ENCODE data around the gene CFAP107. TPM values are rescaled to one million over a fixed set of nuclear protein-coding genes. Genes with fewer than 3 reads are reported as not detected.

CFAP107 gene
- total RNA-seq, 1 experiment from 2014 or later: not detected

- no peak overlapping the region for H3K4me3 Mint-ChIP-seq
- TF ChIP-seq, protein P1, sequence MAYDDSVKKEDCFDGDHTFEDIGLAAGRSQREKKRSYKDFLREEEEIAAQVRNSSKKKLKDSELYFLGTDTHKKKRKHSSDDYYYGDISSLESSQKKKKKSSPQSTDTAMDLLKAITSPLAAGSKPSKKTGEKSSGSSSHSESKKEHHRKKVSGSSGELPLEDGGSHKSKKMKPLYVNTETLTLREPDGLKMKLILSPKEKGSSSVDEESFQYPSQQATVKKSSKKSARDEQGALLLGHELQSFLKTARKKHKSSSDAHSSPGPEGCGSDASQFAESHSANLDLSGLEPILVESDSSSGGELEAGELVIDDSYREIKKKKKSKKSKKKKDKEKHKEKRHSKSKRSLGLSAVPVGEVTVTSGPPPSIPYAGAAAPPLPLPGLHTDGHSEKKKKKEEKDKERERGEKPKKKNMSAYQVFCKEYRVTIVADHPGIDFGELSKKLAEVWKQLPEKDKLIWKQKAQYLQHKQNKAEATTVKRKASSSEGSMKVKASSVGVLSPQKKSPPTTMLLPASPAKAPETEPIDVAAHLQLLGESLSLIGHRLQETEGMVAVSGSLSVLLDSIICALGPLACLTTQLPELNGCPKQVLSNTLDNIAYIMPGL (CRISPR knock-in tag; IDR thresholded peaks at IDR 0.05): no peak
- no peak for TF ChIP-seq ETV6 (CRISPR knock-in tag; IDR thresholded peaks at IDR 0.05)
- no peak for TF ChIP-seq GABPB1 (CRISPR knock-in tag; IDR thresholded peaks at IDR 0.05)
- TF ChIP-seq HMGA2 (CRISPR knock-in tag; IDR thresholded peaks at IDR 0.05): no peak
- no peak for TF ChIP-seq GTF2I (CRISPR knock-in tag; conservative IDR thresholded peaks at IDR 0.05)
- TF ChIP-seq, protein P2, sequence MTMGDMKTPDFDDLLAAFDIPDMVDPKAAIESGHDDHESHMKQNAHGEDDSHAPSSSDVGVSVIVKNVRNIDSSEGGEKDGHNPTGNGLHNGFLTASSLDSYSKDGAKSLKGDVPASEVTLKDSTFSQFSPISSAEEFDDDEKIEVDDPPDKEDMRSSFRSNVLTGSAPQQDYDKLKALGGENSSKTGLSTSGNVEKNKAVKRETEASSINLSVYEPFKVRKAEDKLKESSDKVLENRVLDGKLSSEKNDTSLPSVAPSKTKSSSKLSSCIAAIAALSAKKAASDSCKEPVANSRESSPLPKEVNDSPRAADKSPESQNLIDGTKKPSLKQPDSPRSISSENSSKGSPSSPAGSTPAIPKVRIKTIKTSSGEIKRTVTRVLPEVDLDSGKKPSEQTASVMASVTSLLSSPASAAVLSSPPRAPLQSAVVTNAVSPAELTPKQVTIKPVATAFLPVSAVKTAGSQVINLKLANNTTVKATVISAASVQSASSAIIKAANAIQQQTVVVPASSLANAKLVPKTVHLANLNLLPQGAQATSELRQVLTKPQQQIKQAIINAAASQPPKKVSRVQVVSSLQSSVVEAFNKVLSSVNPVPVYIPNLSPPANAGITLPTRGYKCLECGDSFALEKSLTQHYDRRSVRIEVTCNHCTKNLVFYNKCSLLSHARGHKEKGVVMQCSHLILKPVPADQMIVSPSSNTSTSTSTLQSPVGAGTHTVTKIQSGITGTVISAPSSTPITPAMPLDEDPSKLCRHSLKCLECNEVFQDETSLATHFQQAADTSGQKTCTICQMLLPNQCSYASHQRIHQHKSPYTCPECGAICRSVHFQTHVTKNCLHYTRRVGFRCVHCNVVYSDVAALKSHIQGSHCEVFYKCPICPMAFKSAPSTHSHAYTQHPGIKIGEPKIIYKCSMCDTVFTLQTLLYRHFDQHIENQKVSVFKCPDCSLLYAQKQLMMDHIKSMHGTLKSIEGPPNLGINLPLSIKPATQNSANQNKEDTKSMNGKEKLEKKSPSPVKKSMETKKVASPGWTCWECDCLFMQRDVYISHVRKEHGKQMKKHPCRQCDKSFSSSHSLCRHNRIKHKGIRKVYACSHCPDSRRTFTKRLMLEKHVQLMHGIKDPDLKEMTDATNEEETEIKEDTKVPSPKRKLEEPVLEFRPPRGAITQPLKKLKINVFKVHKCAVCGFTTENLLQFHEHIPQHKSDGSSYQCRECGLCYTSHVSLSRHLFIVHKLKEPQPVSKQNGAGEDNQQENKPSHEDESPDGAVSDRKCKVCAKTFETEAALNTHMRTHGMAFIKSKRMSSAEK (CRISPR knock-in tag; IDR thresholded peaks at IDR 0.05; ENCODE audit: borderline replicate concordance): no peak
- no peak for TF ChIP-seq ZNF138 (CRISPR knock-in tag; conservative IDR thresholded peaks at IDR 0.05)
- no peak for TF ChIP-seq ZNF671 (CRISPR knock-in tag; IDR thresholded peaks at IDR 0.05)
- TF ChIP-seq ZNF512 (CRISPR knock-in tag; IDR thresholded peaks at IDR 0.05; ENCODE audit: borderline replicate concordance): no peak
- ATAC-seq (no peak), DNase-seq (ENCODE audit: low spot score) (no peak)
- H3K4me1 Mint-ChIP-seq: no peaks in the 10 kb centered on the region
- H3K36me3 Mint-ChIP-seq: no peaks in the 10 kb centered on the region
- H3K27me3 Mint-ChIP-seq (ENCODE audit: low read depth): peaks cover 13% of the 10 kb centered on the region
- ChIA-PET POLR2A (interaction anchor here (1.1 kb wide), 1 partner anchor 152 kb away, joined by 3 read pairs; no protein-coding TSS in a partner anchor), CTCF (interaction anchor here (1.2 kb wide), 1 partner anchor 11 kb away, joined by 7 read pairs; no protein-coding TSS in a partner anchor)
- H3K9me3 Mint-ChIP-seq: peaks cover 7% of the 10 kb centered on the region; the same call in 1 of the 2 replicates
- H3K27ac Mint-ChIP-seq: no peak overlapping the region
Observed at GRCh38 chr1:12771186-12771585, 25.2 kb downstream of the CFAP107 start.

DNA sequence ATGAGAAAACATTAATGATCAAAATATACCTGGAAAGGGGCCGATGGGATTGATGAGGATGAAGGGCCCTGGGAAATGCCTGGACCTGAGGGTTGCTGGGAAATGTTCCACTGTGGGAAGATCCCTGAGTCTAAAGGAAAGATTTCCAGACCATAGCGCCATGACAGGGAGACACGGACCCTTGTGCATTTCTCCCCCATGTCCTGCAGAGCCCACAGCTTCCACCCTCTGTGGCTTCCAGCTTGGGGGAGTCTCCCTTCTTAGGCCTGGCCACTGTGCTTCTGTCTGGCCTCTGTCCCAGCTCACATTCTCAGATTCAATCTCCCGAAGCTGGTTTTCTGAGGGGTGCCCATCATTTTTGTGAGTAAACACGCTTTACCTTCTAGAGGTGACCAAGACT is 26.5 kb downstream of the CFAP107 start:
- ChIA-PET CTCF (no interaction called here), POLR2A (no interaction called here)
- Mint-ChIP-seq H3K4me3 (no peak overlapping the region), H3K27ac (no peak overlapping the region), H3K27me3 (ENCODE audit: low read depth) (peaks cover 14% of the 10 kb centered on the region), H3K4me1 (no peaks in the 10 kb centered on the region), H3K9me3 (peaks cover 7% of the 10 kb centered on the region; the same call in 1 of the 2 replicates), H3K36me3 (no peaks in the 10 kb centered on the region)
- no peak for DNase-seq (ENCODE audit: low spot score)
- no peak for ATAC-seq
- TF ChIP-seq, protein P3, sequence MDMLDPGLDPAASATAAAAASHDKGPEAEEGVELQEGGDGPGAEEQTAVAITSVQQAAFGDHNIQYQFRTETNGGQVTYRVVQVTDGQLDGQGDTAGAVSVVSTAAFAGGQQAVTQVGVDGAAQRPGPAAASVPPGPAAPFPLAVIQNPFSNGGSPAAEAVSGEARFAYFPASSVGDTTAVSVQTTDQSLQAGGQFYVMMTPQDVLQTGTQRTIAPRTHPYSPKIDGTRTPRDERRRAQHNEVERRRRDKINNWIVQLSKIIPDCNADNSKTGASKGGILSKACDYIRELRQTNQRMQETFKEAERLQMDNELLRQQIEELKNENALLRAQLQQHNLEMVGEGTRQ (CRISPR knock-in tag; IDR thresholded peaks at IDR 0.05): no peak
- TF ChIP-seq ZNF396 (CRISPR knock-in tag; IDR thresholded peaks at IDR 0.05; ENCODE audit: borderline replicate concordance): no peak
- no peak for TF ChIP-seq ZNF671 (CRISPR knock-in tag; IDR thresholded peaks at IDR 0.05)
- TF ChIP-seq RELA (CRISPR knock-in tag; IDR thresholded peaks at IDR 0.05; ENCODE audit: borderline replicate concordance): no peak
- TF ChIP-seq, protein P4, sequence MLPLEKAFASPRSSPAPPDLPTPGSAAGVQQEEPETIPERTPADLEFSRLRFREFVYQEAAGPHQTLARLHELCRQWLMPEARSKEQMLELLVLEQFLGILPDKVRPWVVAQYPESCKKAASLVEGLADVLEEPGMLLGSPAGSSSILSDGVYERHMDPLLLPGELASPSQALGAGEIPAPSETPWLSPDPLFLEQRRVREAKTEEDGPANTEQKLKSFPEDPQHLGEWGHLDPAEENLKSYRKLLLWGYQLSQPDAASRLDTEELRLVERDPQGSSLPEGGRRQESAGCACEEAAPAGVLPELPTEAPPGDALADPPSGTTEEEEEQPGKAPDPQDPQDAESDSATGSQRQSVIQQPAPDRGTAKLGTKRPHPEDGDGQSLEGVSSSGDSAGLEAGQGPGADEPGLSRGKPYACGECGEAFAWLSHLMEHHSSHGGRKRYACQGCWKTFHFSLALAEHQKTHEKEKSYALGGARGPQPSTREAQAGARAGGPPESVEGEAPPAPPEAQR (CRISPR knock-in tag; IDR thresholded peaks at IDR 0.05): no peak
- no peak for TF ChIP-seq RORB (CRISPR knock-in tag; IDR thresholded peaks at IDR 0.05)
- TF ChIP-seq ZMAT4 (CRISPR knock-in tag; IDR thresholded peaks at IDR 0.05): no peak
- no peak for TF ChIP-seq ERG (CRISPR knock-in tag; IDR thresholded peaks at IDR 0.05)
- no peak for TF ChIP-seq KAT7 (CRISPR knock-in tag; IDR thresholded peaks at IDR 0.05; ENCODE audit: borderline replicate concordance)
- TF ChIP-seq, protein P5, sequence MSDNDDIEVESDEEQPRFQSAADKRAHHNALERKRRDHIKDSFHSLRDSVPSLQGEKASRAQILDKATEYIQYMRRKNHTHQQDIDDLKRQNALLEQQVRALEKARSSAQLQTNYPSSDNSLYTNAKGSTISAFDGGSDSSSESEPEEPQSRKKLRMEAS (CRISPR knock-in tag; IDR thresholded peaks at IDR 0.05): no peak
- TF ChIP-seq JUN (CRISPR knock-in tag; IDR thresholded peaks at IDR 0.05): no peak
- TF ChIP-seq, protein P6, sequence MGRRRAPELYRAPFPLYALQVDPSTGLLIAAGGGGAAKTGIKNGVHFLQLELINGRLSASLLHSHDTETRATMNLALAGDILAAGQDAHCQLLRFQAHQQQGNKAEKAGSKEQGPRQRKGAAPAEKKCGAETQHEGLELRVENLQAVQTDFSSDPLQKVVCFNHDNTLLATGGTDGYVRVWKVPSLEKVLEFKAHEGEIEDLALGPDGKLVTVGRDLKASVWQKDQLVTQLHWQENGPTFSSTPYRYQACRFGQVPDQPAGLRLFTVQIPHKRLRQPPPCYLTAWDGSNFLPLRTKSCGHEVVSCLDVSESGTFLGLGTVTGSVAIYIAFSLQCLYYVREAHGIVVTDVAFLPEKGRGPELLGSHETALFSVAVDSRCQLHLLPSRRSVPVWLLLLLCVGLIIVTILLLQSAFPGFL (CRISPR knock-in tag; IDR thresholded peaks at IDR 0.05; ENCODE audit: borderline replicate concordance): no peak
- no peak for TF ChIP-seq ZNF232 (CRISPR knock-in tag; IDR thresholded peaks at IDR 0.05)
- no peak for TF ChIP-seq SMAD3 (CRISPR knock-in tag; IDR thresholded peaks at IDR 0.05; ENCODE audit: borderline replicate concordance)
- no peak for TF ChIP-seq NFE2L1 (CRISPR knock-in tag; IDR thresholded peaks at IDR 0.05)

All from WTC11 (cell line).